ENCODE results near the gene MORF4L1.

GRCh38 chr15:78828920-78829319 lies 43.8 kb upstream of the MORF4L1 start:
- TF ChIP-seq CTCF (IDR thresholded peaks at IDR 0.05) (no peak), EZH2 (IDR thresholded peaks at IDR 0.05) (no peak)
